ENCODE data around the gene ATP6V1C2. TPM values are rescaled to one million over a fixed set of nuclear protein-coding genes. Genes with fewer than 3 reads are reported as not detected.
"Not testable (repeated sequence)": the region's sequence is repeated elsewhere in the genome, so short reads cannot be mapped to it uniquely, and the experiment has no call there.

The ATP6V1C2 gene
- total and polyA plus RNA-seq, 2 experiments from 2014 or later, result 0.14 to 2.1 TPM

DNA sequence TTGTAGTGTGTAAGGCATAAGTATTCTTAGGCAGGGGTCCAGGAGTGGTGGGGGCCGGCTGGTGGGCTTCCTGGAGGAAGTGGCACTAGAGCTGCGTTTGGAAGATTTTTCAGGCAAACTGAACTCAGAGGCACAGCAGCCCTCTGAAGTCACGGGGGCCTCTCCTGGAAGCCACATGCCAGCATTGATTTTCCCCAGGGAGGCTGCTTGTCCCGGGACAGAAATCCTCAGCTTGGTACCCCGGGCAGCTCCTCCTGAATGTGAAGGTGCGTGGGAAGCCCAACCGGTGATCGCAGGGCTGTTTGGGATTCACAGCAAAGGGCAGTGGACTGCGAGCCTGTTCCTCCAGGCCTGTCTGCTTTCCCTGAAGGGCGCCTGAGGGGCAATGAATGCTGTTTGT, 92.7 kb downstream of the ATP6V1C2 start (continued):
- TF ChIP-seq, protein P1, sequence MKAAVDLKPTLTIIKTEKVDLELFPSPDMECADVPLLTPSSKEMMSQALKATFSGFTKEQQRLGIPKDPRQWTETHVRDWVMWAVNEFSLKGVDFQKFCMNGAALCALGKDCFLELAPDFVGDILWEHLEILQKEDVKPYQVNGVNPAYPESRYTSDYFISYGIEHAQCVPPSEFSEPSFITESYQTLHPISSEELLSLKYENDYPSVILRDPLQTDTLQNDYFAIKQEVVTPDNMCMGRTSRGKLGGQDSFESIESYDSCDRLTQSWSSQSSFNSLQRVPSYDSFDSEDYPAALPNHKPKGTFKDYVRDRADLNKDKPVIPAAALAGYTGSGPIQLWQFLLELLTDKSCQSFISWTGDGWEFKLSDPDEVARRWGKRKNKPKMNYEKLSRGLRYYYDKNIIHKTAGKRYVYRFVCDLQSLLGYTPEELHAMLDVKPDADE (IDR thresholded peaks at IDR 0.05), result no peak
- TF ChIP-seq ZNF331 (CRISPR knock-in tag; IDR thresholded peaks at IDR 0.05; ENCODE audit: low read depth), result no peak
- no peak for TF ChIP-seq NANOG (IDR thresholded peaks at IDR 0.05; ENCODE audit: borderline replicate concordance)
- TF ChIP-seq JUNB (IDR thresholded peaks at IDR 0.05; ENCODE audit: unreplicated experiment), result no peak
- no peak for TF ChIP-seq CREB1 (CRISPR knock-in tag; IDR thresholded peaks at IDR 0.05; ENCODE audit: low read depth)
- TF ChIP-seq ZNF114 (CRISPR knock-in tag; IDR thresholded peaks at IDR 0.05), result no peak

DNA sequence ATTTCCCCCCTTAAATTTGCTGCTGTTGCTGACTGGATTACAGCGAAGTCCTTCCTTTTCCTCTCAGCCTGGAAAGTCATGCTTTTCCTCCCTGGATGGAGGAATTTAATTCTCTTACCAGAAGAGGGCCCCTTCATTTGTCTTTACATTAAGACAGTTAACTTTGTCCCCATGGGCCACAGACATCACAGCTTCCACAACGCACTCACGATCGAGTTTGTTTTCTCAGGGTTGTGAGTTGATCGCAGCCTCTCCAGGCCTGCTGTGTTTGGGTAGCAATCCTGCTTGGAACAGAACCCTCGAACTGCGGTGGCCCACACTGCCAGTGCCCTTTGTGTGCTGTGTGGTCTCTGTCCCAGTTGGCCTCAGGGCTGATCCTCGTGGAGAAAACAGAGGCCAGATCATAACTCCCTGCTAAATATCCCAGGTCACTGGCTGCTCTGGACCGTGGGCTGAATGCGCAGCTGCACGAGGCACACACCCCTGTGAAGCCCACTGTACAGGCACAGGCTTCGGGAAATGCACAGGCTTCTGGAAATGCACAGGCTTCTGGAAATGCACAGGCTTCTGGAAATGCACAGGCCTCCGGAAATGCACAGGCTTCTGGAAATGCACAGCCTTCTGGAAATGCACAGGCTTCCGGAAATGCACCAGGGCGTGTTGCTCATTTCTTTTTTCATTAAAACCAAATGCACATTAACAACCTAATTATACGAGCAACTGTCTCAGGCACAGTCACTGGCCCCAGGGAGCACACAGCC, 93.3 kb downstream of the ATP6V1C2 start:
- H3K36me3 ChIP-seq (ENCODE audit: insufficient read depth), result no peaks in the 10 kb centered on the region; the same call in 1 of the 2 replicates
- no peaks in the 10 kb centered on the region for H3K27me3 ChIP-seq (ENCODE audit: insufficient read depth)
- H3K4me1 ChIP-seq (ENCODE audit: insufficient read depth), result peaks cover 18% of the 10 kb centered on the region
- peak overlapping the region; percentile 92 for H2AFZ ChIP-seq
- ATAC-seq, result no peak
- Mint-ChIP-seq H3K4me3 (peak overlapping the region; percentile 25; the same call in 2 of the 3 replicates), H3K4me1 (peaks cover 26% of the 10 kb centered on the region), H3K36me3 (ENCODE audit: low read depth) (peaks cover 3% of the 10 kb centered on the region; the same call in 1 of the 3 replicates), H3K27me3 (ENCODE audit: insufficient read depth, low read depth, poor library complexity) (peaks cover 13% of the 10 kb centered on the region), H3K27ac (no peak overlapping the region), H3K9me3 (no peaks in the 10 kb centered on the region)
- H3K4me3 ChIP-seq, result no peak overlapping the region
- TF ChIP-seq ZNF114 (CRISPR knock-in tag; IDR thresholded peaks at IDR 0.05), result no peak
- TF ChIP-seq, protein P2, sequence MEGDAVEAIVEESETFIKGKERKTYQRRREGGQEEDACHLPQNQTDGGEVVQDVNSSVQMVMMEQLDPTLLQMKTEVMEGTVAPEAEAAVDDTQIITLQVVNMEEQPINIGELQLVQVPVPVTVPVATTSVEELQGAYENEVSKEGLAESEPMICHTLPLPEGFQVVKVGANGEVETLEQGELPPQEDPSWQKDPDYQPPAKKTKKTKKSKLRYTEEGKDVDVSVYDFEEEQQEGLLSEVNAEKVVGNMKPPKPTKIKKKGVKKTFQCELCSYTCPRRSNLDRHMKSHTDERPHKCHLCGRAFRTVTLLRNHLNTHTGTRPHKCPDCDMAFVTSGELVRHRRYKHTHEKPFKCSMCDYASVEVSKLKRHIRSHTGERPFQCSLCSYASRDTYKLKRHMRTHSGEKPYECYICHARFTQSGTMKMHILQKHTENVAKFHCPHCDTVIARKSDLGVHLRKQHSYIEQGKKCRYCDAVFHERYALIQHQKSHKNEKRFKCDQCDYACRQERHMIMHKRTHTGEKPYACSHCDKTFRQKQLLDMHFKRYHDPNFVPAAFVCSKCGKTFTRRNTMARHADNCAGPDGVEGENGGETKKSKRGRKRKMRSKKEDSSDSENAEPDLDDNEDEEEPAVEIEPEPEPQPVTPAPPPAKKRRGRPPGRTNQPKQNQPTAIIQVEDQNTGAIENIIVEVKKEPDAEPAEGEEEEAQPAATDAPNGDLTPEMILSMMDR (conservative IDR thresholded peaks at IDR 0.05; ENCODE audit: low read depth in 2 of 2), result peak; percentile 17 to 23; a peak in 2 of 4 replicates
- peaks cover 10% of the 10 kb centered on the region; the same call in 1 of the 2 replicates for H3F3A ChIP-seq (replicated peaks; ENCODE audit: low read depth)
- peaks cover 15% of the 10 kb centered on the region for H4K20me1 ChIP-seq (replicated peaks; ENCODE audit: insufficient read depth)
- no peaks in the 10 kb centered on the region for H3K9me2 ChIP-seq (ENCODE audit: insufficient read depth)
- peak overlapping the region; percentile 82; the same call in 1 of the 2 replicates for H3K27ac ChIP-seq (ENCODE audit: low read depth)
- H3K4me2 ChIP-seq, result peak overlapping the region; percentile 69
- peaks cover 27% of the 10 kb centered on the region for H3K79me2 ChIP-seq (replicated peaks; ENCODE audit: insufficient read depth)
- DNase-seq (ENCODE audit: low spot score), result peak; percentile 43

DNA sequence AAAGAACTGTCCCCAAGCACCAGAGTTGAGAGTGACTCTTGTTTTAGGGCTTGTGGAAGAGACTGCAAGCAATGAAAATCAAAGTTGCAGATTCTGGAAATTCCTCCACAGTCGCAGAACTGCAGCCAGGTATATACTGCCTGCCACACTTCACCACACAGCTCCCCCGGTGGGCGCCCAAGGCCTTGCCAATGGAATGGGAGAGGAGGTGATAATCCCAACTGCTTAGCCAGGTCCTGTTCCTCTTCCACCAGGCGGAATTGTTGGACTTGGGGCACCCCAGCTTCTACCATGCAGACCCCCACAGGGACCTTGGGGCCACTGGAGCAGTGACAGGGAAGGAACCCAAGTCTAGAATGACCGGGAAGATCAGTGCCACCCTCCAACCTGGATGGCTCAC, 96.0 kb downstream of the ATP6V1C2 start:
- TF ChIP-seq EZH2 (IDR thresholded peaks at IDR 0.05; ENCODE audit: low read depth, unreplicated experiment), result no peak
- TF ChIP-seq, protein P2 (conservative IDR thresholded peaks at IDR 0.05; ENCODE audit: low read depth in 2 of 2), result peak in 1 of 2 experiments; percentile 21; a peak in 1 of 4 replicates
- Histone ChIP-seq H3K4me1 (ENCODE audit: insufficient read depth) (0 out of 2 replicates have a peak, but pooled peaks cover 3% of the 10 kb centered on the region), H3K4me2 (no peak overlapping the region), H3K79me2 (replicated peaks; ENCODE audit: insufficient read depth) (peaks cover under 1% of the 10 kb centered on the region; the same call in 1 of the 2 replicates), H3K4me3 (no peak overlapping the region), H4K20me1 (replicated peaks; ENCODE audit: insufficient read depth) (no peaks in the 10 kb centered on the region), H3K9me2 (ENCODE audit: insufficient read depth) (no peaks in the 10 kb centered on the region), H3K27me3 (ENCODE audit: insufficient read depth) (no peaks in the 10 kb centered on the region), H3F3A (replicated peaks; ENCODE audit: low read depth) (peaks cover 10% of the 10 kb centered on the region; the same call in 1 of the 2 replicates), H2AFZ (peak overlapping the region; percentile 74; the same call in 1 of the 2 replicates), H3K27ac (ENCODE audit: low read depth) (no peak overlapping the region), H3K36me3 (ENCODE audit: insufficient read depth) (no peaks in the 10 kb centered on the region)
- ATAC-seq (peak; percentile 11; the same call in 1 of the 3 replicates), DNase-seq (ENCODE audit: low spot score) (peak; percentile 36)
- Mint-ChIP-seq H3K36me3 (ENCODE audit: low read depth) (no peaks in the 10 kb centered on the region), H3K4me3 (no peak overlapping the region), H3K9me3 (no peaks in the 10 kb centered on the region), H3K27me3 (ENCODE audit: insufficient read depth, low read depth, poor library complexity) (peaks cover 13% of the 10 kb centered on the region), H3K27ac (no peak overlapping the region), H3K4me1 (peaks cover 9% of the 10 kb centered on the region)

DNA sequence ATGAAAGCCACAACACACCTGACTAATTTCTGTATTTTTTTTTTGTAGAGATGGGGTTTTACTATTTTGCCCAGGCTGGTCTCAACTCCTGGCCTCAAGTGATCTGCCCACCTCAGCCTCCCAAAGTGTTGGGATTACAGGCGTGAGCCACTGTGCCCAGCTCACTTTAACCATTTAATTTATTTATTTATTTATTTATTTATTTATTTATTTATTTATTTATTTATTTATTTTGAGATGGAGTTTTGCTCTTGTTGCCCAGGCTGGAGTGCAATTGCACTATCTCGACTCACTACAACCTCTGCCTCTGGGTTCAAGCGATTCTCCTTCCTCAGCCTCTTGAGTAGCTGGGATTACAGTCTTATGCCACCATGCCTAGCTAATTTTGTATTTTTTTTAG, 96.9 kb downstream of the ATP6V1C2 start:
- not testable (repeated sequence) for H3K9me2 ChIP-seq (ENCODE audit: insufficient read depth); H3K9me3 Mint-ChIP-seq; H3K27me3 ChIP-seq (ENCODE audit: insufficient read depth); H3K4me3 ChIP-seq; H3K4me1 ChIP-seq (ENCODE audit: insufficient read depth); H3K79me2 ChIP-seq (replicated peaks; ENCODE audit: insufficient read depth); H3K4me3 Mint-ChIP-seq; H2AFZ ChIP-seq; H3K36me3 Mint-ChIP-seq (ENCODE audit: low read depth); H3K27ac Mint-ChIP-seq; H3K27ac ChIP-seq (ENCODE audit: low read depth); ATAC-seq; H3F3A ChIP-seq (replicated peaks; ENCODE audit: low read depth); H4K20me1 ChIP-seq (replicated peaks; ENCODE audit: insufficient read depth); H3K4me1 Mint-ChIP-seq; H3K4me2 ChIP-seq; DNase-seq (ENCODE audit: low spot score); H3K36me3 ChIP-seq (ENCODE audit: insufficient read depth)
- H3K27me3 Mint-ChIP-seq (ENCODE audit: insufficient read depth, low read depth, poor library complexity), result peaks cover 10% of the 10 kb centered on the region
